Measurements from ENCODE around the gene KIAA0513.

KIAA0513 gene

DNA sequence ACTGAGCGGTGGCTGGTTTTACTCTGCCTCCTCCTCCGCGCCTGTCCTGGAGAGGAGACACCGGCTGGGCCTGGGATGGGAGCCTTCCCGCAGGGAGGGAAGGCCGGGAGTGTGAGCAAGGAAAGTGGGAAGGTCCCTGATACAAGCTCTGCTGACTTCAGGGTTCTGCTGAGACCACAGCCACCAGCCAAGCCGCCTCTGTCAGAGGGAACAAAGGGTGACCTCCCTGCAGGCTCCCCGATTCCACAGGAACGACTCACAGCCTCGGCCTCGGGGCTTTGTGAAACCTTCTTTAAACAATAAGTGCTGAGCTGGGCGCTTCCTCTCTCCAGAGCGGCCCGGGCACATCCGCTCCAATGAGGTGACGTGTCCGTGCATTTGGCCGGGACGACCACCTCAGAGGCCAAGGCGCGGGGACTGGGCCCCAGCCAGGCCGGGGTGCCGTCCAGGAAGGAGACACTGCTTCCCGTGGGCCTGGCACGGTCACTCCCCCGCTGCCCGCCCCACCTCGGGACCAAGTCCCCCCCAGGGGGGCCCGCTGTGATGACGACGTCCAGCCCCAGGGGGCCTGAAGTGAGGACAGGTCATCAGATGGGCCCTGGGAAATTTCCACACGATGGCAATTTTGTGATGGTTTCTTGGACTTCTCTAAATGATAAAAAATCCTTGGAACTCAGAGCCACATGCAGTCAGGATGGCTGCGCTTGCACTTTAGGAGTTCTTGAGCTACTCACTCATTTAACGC is 96.5 kb downstream of the KIAA0513 start:
- DNase-seq, result no peak

DNA sequence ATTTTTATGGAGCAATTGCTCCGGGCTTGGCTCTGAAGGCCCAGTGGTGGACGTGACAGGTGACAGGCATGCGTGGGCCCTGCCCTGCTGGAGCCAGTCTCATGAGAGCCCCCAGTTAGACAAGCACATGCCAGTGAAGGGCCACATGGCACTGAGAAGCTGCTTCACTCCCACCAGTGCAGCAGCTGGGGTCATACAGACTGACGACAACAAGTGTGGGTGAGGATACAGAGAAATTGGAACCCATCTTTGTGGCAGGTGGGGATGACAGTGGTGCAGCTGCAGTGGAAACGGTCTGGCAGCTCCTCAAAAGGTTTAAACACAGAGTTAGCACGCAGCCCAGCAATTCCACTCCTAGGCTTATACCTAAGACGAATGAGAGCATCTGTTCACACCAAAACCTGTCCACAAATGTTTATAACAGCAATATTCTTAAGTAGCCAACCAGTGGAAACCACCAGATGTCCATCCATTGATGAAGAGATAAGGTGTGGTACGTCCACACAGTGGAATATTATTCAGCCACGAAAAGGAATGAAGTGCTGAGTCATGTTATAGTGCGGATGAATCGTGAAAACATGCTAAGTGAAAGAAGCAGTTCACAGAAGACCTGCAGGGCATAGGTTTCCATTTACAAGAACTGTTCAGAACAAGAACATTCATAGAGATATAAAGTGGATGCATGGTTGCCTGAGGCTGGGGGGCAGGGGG is 97.2 kb downstream of the KIAA0513 start:
- no peak for DNase-seq

DNA sequence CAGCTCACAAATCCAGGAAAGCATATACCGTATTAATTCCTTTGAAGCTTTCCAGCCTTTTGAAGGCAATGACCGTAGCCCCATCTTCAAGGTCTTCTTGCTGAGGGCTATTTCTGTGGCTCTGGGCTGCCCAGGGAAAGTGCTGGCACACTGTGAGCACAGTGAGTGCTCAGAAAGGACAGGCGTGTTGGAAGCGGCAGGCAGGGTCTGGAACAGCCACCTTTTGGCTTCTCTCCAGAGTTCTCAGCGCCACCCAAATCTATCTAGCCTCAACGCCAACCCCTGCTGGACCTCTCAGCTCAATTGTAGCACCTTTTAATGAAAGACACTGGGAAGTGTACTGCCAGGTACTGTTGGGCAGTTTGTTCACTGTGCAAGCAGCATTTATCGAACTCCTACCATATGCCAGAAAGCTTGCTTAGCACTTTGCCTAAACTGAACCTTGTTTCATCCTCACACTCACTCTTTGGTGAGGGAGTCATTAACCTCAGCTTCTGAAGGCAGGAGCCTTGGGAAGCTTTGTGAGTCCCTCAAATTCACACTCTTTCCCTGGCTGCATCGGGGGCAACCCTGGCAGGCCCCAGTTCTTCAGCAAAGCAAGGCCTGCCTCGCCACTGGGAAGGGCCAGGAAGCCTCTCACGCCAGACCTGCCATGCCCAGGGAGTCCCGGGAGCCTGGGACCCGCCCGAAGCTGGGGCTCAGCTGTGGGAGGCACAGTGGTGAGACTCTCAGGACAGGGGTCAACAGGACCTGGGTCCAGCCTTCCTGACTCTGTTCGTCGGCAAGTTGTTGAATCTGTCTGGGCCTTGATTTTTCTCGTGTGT is 98.2 kb downstream of the KIAA0513 start:
- no peak for DNase-seq

DNA sequence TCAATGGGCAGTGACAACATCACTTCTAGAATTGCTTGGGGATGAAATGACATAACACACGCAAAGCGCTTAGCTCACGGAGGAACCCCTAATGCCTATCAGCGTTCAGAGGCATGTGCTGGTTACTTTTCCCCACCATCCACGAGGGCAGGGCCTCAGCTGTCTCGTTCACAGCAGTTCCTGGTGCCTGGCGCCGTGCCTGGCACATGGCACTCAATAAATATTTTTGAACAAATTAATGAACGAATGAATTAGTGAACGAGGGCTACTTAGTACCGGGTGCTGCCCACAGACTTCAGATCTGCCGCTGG is 98.8 kb downstream of the KIAA0513 start:
- DNase-seq, result no peak

DNA sequence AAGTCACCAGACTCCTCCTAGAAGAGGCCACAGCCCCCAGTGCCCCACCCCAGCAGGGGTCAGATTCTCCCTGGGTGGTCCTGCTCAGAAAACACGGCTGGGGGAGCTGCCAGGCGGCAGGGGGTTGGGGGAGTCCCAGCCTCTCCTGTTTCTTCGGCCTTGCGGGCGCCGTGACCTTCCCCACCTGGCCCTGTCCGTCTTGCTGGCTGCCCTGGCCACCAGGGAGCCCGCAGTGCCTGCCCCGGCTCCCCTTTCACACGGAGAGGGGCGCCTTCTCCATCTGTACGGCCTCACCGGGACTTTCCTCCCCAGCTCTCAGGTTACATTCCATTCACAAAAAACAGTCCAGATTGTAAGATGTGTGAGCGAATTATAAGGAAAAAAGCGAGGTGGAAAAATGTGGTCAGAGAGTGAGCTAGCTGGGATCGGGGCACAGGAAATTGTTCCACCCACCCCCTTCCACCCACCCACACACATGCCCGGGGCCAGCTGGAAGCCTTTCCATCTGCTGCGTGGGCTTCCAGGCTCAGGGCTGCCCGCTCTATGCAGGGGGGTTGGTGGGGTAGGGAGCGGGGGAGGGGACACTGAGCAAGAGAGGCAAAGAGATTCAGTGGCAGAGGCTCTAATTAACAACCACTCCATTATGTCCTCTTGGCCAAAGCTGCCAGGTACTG is 99.2 kb downstream of the KIAA0513 start:
- DNase-seq, result no peak

DNA sequence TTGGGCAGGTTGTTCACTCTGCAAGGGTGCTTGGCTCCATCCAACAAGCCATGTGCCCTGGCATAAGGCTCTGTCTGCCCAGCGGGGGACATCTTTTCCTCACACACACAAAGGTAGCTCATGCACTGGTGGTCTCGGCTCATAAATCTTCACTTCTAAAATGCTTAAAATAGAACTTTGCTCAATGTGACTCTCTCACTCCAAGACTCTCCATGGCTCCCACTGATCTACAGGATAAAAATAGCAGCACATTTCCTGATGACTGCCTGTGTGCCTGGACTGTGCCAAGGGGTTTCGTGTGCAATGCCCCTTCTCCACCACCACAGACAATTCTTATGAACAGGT is 99.8 kb downstream of the KIAA0513 start:
- no peak for DNase-seq

DNA sequence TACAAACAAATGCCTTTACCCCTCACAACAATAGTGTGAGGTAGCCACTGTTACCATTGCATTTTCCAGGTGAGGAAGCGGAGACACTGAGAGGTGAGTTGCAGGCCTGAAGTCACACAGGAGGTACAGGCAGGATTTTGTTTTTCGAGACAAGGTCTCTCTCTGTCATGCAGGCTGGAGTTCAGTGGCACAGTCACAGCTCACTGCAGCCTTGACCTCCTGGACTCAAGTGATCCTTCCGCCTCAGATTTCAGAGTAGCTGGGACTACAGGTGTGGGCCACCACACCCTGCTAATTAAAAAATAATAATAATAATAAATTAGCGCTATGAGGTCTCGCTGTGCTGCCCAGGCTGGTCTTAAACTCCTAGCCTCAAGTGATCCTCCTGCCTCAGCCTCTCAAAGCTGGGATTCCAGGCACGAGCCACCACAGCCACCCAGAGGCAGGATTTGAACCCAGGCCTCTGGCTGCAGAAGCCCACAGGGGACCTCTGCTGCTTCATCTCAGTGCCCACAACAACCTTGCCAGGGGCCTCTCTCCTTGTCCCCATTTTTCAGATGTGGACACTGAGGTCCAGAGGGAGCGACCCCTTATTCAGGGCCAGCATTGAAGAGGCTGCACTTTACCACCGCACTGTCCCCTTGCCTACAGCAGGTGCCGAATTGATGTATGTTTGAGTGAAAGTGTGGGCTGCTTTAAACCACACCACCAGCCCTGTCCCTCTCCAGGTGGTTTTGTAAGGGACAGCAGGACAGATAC is 100.7 kb downstream of the KIAA0513 start:
- DNase-seq, result no peak

DNA sequence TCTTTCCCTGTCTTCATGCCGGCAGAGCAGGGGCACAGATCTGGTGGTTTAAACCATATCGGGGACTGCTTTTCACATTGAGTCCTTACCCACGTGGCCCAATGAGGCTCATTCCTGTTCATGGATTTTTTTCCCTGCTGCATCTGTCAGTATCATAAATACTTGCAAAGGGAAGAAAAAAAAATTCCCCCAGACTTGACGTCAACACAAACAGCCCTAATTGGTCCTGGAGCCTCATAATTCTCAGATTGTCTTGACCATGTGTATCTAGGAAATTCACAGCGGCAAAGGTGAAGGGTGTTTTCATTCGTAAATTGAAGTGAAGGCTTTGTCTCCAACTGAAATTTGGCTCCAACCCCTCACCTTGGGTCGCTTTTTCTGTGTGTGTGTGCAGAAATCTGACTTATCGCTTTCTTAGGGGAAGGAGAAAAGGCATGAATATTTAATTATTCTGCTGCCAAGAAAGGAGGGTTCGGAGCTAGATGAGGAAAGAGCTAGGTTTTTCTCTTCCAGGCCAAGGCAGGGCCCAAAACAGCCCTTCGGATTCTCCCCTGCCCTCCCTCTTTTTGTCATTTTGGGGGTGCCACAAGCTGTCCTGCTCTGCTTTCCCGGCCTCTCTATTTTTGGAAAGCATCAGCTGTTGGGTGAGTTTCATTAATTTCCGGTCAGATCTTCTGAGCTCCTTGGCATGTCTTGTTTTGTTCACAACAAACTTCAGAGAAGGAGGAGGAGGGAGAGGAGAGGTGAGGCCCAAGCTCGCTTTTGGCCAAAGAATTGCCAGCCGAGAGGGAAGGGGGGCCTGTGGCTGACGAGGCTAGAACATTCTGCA is 102.5 kb downstream of the KIAA0513 start:
- DNase-seq, result no peak

DNA sequence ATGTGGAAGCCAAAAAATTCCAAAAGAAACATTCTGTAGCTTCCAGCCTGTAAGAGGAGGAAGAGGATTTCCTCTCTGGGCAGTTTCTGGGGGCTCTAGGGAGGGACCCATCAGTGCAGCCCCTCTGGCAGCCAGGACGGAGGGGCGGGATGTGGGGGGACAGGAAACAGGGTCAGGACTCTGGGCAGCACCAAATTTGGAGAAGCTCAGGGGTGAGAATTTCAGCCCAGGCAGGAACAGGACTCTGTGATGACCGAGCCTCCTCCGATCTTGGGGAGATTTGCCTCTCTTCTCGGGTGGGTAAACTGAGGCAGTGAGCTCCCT is 103.1 kb downstream of the KIAA0513 start:
- DNase-seq, result no peak

DNA sequence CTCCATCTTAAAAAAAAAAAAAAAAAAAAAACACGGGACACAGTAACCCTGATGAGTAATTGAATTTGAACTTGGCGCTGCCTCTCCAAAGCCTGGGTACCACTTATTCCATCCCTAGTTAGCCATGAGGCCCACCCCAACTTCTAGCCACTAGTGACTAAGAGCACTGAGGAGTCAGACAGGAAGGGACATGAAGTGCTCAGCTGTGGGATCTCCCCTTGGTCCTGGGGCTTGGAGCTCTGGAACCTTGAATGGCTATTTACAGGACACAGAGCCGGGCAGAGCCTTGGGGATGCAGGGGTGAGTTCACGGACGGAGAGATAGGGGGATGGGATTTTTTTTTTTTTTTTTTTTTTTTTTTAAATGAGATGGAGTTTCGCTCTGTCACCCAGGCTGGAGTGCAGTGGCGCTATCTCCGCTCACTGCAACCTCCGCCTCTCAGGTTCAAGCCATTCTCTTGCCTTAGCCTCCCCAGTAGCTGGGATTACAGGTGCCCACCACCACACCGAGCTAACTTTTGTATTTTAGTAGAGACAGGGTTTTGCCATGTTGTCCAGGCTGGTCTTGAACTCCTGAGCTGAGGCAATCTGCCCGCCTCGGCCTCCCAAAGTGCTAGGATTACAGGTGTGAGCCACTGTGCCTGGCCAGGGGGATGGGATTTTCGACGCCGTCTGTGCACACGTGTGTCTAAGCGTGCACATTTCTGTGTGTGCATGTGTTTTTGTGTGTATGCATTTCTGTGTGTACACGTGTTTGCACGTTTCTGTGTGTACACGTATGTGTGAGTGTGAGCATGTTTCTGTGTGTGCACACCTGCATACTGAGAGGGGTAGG is 105.1 kb downstream of the KIAA0513 start:
- DNase-seq, result no peak

DNA sequence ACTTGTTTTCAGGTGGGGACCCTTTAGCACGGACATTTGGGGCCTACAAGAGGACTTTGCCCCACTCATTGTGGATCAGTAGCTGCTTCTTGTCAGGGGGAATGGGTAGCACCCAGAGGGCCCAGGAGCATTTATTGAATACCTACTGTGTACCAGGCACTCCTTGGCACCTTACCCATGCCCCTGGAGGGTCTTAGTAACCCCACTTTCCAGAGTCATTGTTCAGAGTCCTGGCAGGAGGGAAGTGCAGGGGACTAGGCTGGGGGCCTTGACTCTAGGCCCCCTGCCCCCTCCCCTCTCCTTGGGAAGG is 105.7 kb downstream of the KIAA0513 start:
- no peak for DNase-seq

DNA sequence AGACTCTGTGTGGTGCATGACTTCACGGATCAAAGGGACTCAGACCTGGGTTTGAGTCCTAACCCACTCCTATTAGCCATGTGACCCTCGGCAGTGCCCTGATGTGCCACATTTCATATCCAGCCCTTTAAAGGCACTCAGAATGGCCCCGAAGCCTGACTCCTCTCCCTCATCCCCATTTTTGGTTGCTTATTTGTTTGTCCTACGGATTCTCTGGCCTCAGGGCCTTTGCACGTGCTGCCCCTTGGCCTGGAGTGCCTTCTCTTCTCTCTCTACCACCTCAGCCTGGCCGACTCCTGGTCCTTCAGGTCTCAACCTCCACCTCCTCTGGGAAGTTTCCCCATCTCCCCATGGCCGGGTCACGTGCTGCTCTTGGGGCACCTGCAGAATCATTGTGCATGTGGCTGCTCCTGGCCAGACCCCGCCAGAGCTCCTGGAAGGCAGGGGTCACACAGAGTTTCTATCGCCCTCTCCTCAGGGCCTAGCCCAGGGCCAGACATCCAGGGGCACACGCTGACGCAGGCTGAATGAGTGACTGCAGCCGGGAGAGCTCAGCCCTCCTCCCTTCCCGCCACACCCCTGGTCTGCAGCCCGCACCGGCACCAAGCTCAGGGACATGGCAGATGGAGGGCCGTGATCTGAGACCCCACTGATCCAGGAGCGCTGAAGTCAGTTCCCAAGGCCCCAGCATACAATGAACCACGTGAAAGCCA is 106.6 kb downstream of the KIAA0513 start:
- no peak for DNase-seq

DNA sequence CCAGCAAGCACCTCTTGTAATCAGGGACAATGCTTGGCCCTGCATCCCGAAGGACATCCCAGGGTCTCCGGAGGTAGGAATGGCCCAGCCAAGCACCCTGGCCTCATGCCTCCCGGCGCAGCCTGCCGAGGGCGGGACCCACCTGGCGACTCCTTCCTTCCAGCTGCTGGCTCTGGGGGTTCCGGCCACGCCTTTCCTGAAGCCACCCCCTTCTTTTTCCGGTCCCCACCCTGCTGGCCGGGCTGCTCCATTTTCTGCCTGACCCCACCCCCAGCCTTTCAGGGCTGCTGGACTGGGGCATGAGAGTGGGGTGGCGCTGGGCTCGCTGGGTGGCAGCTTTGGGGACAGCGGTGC is 107.2 kb downstream of the KIAA0513 start:
- DNase-seq, result no peak

DNA sequence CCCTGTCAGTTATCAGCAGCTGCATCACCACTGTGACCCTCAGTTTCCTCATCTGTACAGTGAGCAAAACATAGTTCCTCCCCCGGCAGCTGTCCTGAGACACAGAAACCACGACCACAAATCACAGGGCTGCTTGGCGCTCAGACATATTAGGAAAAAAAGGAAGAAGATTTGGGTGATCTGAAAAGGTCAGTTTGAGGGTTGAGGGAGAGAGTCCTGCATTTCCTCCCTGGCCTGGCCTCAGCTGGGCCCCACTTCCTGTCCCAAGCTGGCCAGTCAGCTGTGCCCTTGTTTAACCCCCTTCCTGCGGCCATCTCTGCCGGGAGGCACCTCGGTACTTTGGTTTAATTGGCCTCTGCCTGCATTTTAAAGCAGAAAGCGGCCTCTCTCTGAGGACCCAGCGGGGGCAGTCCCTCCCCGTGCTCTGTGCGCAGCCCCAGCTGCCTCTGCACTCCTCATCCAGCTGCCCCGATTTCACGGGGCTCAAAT is 108.7 kb downstream of the KIAA0513 start:
- DNase-seq, result no peak

DNA sequence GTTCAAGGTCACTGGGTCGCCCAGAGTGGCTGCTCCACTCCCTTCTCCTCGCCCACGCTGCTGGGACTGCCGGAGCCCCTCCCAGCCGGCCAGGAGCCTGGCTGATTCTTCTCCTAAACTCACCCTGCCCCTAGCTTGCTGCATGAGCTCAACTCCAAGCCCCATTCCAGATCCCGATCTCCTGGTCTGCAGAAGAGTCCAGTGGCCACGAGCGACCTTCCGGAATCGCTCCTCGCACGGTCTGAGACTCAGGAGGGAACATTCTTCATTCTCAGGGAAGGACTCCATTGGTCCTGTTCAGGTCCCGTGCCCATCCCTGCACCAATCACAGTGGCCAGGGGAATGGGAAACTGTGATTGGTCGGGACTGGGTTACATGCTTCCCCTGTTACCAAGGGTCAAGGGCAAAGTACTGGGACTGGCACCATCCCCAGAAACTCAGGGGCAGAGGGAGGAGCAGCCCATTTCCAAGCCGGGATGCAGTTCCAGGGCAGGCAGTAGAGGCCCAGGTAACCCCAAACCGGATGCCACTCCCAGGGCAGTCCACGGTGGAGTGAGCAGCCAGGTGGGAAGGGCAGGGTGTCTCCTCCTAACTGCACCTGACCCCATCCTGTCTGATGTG is 109.2 kb downstream of the KIAA0513 start:
- DNase-seq, result no peak

DNA sequence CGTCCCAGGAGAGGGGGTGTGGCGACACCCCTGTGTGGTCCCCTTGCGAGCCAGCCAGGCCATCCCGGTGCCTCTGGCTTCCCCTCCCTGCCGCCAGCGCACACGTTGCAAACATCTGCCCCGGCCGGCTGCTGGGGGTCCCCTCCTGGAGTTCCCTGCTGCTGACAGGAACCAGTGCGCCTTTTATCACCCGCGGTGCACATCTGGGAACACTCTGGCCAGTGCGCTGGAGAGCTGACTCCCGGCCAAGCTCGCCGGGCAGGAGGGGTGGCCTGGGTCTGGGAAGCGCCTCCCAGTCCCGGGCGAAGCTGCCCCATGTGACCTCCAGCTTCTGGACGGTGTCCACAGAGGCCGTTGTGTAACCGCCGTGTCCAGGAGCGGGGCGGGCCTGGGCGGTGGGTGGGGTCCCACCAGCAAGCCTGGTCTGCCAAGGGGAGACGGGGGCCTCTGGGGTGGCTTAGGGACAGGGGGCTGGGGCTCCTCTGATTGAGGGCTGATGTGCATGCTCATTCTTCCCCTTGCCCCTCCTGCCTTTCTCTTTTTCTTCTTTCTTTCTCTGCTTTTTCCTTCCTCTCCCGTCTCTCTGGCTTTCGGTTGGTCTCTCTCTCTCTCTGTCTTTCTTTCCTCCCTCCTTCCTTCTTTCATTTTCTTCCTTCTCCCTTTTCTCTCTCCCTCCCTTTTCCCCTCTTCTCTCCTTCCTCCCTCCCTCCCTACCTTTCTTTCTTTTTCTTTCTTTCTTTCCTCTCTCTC is 109.9 kb downstream of the KIAA0513 start:
- no peak for DNase-seq

DNA sequence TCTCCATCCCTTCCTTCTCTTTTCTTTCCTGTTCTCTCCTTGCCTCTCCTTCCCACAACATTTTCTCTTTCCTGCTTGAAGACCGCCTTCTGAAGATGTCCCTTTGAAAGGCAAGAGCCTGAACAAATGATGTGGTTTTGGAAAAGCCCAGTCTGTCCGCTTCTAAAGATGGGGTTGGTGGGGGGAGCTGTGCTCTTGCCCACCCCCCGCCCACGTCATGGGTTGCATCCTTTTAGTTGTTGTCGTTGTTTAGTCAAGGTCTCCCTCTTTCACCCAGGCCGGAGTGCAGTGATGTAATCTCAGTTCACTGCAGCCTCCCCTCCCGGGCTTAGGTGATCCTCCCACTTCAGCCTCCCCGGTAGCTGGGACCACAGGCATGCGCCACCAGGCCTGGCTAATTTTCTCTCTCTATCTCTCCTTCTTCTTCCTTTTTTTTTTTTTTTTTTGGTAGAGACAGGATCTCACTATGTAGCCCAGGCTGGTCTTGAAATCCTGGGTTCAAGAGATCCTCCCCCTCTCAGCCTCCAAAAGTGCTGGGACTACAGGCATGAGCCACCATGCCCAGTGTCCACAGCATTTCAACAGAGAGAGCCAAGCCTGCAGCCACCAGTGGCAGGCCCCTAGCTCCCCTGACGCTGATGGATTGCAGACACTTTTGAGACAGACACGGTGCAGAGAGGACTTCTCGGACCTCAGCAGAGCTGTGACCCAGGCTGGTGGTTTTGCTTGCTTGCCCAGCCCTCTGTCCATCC is 110.7 kb downstream of the KIAA0513 start:
- no peak for DNase-seq

DNA sequence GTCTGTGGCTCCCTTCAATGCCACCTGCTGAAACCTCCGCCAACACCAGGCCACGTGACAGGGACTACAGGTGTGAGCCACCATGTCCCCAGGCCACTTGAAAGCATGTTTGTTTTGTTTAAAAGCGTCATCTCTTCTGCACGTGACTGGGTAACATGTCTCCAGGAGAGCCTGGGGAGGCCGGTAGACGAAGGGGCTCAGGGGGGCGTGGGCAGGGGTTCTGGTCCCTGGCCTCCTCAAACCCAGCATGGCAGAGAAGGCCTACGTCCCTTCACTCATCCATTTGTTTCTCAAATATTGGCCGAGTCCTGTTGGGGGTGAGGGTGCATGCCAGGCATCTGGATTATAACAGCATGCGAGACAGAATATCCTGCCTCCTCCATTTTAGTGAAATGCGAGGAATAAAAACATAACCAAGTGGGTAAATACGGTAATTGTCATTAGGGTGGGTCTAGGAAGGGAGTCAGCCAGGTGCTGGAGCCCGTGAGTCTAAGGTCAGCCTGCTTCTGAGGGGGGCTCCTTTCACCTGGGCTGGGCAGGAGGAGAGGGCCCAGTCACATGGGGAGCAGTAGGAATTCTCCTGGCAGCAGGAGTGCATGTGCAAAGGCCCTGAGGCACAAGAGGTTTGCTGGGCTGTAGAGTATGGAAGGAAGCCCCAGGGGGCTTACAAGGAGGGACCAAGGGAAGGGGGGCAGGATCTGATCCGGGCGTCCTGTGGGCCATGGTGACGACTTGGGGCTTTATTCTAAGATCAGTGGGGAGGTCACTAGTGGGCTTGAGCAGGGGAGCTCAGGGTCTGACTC is 111.4 kb downstream of the KIAA0513 start:
- no peak for DNase-seq

Data from activated gamma-delta T cell treated with Interleukin-2 at 50 U/mL for 16 hours (primary cell).